Right forelimb (tissue), 1 donor: ENCODE results near the gene UNK.
"Not testable (repeated sequence)": the region's sequence is repeated elsewhere in the genome, so short reads cannot be mapped to it uniquely, and the experiment has no call there.

Experiments used
- DNase-seq: peaks from one replicate; pipeline ENCODE4 v3.0.0-alpha.2; 2018

UNK gene

DNA sequence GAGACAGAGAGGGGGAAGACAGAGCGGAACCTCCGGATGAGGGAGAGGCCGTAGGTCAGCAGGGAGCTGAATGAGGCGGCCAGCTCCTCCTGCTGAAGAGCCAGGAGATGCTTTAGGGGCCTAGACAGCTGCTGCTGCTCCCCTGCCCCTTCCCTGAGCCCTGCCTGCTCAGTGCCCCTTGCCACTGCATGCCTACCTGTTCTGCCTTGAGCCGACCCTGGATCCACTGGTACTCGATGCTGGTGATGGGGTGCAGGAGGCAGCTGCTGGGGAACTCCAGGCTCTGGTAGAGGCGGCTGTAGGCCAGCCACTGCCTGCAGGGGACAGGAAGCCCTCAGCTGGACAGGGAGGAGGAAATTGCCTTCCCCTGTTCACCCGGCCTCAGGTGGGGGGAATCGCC is 52.0 kb downstream of the UNK start:
- no peak for DNase-seq

DNA sequence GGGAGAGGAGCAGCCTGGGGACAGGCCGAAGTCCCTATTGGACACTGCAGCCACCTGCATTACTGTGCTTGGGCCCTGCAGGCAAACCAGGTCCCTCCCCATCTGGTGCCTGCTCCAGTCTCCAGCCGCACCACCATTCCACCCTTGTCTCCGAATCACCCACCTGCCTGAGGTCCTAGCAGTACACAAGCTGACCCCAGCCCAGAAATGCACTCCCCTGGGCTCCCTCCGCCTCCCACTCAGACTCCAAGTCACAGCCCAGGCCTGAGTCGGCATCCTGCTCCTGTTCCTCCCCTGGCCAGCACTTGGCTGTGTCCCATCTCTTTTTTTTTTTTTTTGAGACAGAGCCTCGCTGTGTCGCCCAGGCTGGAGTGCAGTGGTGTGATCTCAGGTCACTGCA is 53.3 kb downstream of the UNK start:
- no peak for DNase-seq

GRCh38 chr17:75838410-75838809 is 53.8 kb downstream of the UNK start:
- no peak for DNase-seq

- no peak for DNase-seq
Observed at GRCh38 chr17:75839942-75840798, 55.6 kb downstream of the UNK start.

- no peak for DNase-seq
Observed at GRCh38 chr17:75840799-75841164, 56.2 kb downstream of the UNK start.

- DNase-seq: no peak
Observed at GRCh38 chr17:75842411-75842810, 57.8 kb downstream of the UNK start.

GRCh38 chr17:75842963-75843576 is 58.5 kb downstream of the UNK start:
- DNase-seq: no peak

DNA sequence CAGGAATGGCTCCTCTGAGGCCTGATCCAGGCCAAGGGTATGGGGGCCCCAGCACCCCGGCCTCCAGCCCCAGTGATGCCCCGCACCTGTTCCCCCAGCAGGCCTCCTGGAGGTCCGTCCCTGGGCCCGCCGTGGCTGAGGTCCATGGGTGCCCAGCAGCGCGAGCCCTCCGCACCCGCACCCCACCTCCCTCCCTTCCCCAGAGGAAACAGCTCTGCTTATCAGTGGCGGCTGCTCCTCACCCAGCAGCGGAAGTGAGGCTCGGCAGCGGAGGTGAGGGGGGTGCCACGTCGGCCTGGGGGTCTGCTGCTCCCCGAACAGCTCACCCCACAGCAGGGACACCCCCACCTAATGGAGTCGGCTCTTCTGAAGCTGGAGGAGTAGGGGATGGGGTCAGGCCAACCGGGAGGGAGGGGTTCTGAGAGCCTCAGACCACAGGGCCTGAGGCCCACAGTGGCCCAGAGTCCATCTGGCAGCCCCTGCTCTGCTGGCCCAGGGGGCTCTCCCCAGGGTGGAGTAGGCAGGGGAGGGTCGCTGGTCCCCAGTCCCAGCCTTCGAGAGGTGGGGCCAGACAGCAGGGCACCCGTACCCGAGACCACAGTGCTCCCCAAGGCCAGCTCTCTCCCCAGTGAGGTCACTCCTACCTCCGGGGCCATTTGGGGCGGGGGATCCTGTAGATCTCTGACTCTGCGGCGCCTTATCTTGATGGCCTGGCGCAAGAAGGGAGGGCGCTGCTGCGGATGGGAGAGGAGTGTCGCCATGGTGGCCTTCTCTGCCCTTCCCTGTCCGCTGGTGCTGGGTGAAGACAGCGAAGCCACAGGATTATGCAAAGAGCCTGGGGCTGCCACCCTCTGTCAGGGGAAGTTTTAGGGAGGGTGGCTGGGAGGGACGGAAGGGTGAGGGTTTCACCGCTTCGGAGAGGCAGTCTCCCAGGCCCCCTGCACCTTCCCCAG is 59.2 kb downstream of the UNK start, which contains the start of gene UNC13D:
Gene UNC13D (minus strand): TSS at position 828 of the 953 bp plus-strand sequence. CDS start 67 bp downstream, at position 761.
- no peak for DNase-seq

DNA sequence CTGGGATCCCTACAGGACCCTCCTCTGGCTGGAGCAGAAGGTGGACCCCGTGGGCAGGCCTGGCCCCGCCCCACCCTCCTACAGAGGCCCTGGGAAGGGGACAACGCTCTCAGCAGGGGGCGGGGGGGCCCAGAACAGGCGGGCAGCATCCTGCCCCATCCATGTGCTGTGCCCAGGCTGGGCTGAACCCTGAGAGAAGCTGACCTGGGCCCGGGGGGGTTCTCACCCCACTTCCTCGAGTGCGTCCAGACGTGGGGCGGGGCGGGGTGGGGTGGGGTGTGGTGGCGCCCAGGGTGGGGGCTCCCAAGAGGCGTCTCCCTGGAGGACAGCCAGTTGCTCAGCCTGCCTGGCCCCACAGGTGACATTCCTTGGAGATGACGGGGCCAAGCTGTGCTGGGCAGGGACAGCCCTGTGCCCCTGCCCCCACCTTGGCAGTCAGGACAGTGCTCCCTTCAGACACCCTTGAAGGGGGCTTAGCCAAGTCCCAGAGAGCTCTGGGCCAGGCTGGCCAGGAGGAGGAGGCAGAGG is 60.0 kb downstream of the UNK start:
- no peak for DNase-seq

DNA sequence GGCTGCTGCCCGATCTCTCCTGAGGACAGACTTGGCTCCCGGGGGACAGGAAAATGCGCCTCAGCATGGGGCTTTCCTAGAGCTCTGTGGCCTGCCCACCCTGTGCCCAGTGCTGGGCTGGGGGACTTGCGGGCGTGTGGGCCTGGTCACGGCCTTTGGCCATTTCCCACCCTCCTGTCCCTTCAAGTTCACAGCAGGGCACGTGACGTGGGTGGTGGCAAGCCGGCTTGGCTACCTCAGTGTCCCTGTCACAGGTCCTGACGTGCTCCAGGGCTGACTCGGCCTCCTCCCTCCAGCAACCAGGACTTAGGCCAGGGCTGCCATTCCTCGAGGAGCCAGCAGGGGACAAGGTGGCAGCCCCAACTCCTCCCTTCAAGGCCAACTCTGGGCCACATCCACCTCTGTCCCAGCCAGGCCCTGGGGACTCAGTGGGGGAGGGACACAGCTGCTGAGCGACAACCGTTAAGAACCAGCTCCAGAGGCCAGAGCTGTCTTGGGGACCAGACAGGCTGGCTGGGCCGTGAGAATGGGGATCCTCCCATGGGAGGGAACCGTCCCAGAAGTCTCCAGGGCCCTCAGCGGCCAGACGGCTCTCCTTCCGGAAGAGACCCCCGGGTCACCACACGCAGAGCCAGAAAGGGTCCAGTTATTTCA is 60.6 kb downstream of the UNK start:
- DNase-seq: no peak

GRCh38 chr17:75845933-75846691 is 61.5 kb downstream of the UNK start:
- DNase-seq: no peak

DNA sequence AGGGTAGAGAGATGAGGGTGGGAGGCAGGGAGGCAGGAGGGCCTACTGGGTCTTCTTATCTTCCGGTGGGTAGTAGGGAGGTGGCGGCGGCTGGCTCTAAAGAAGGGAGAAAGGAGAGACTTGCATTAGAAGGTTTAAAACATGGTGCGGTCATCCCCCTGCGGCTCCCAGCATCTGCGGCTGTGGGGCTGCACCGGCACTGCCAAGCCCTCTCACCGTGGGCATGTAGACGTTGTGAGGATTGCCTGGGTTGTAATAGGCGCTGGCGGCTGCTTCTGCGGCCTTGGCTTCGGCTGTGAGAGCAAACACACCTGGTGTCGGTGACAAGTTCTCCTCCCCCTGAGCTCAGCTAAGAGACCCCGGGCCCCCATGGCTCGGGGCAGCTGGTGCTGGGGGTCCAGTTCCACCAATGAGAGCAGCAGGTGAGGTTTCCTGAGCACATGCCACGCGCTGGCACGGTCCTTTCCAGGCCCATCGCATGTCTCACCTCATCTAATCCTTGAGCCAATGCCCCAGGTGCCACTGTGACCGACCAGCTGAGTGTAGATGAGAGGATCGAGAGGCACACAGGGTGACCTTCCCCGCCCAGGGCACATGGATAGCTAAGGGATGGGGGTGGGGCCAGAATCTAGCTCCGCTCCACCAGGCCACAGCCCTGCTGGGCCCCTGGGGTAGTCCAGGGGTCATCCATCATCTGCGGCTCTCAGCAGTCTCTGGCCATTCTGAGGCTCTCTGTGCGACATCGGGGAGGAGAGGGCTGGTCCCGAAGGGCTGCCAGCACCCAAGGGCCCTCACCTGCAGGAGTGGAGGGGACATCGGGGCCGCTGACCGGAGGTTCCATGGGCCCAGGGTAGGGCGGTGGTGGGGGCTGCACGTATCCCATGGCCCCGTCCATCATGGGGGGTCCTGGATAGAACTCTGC is 62.3 kb downstream of the UNK start:
- DNase-seq: no peak

- DNase-seq: no peak
Observed at GRCh38 chr17:75847614-75848522, 63.3 kb downstream of the UNK start.

DNA sequence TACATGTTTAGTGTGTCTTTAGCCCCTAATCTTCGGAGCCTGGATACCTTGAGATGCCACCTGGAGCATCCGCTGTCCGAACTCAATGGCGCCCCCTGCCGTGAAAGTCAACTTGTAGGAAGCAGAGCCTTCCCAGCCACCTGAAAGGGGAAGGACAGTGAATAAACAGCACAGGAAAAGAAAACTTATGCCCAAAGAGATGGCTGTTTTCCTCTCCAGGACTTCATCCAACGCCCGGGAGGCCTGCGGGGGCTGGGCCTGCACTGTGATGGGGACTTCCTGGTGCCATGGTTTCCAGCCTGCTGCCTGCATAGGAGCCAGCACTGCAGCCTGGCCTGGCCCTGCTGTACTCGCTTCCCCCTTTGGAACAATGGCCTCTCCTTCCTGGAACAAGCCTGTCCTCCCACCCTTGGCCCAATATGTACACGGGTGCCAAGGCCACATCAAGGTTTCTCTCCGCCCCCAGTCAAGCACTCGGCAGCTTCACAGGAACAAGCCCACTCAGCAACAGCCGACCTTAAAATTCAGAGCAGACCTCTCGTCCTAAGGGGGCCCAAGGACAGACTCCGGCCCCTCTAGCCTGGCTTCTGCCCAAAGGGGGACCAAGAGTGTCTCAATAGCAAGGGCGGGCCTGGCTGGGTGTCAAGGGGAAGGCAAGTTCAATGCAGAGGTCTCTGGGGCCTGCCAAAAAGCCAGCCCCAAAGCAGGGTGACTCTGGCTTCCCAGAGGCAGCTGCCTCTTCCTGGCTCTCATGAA is 64.1 kb downstream of the UNK start:
- DNase-seq: no peak

- no peak for DNase-seq
Observed at GRCh38 chr17:75849279-75849646, 64.7 kb downstream of the UNK start.

GRCh38 chr17:75849724-75850123 is 65.1 kb downstream of the UNK start:
- DNase-seq: no peak

DNA sequence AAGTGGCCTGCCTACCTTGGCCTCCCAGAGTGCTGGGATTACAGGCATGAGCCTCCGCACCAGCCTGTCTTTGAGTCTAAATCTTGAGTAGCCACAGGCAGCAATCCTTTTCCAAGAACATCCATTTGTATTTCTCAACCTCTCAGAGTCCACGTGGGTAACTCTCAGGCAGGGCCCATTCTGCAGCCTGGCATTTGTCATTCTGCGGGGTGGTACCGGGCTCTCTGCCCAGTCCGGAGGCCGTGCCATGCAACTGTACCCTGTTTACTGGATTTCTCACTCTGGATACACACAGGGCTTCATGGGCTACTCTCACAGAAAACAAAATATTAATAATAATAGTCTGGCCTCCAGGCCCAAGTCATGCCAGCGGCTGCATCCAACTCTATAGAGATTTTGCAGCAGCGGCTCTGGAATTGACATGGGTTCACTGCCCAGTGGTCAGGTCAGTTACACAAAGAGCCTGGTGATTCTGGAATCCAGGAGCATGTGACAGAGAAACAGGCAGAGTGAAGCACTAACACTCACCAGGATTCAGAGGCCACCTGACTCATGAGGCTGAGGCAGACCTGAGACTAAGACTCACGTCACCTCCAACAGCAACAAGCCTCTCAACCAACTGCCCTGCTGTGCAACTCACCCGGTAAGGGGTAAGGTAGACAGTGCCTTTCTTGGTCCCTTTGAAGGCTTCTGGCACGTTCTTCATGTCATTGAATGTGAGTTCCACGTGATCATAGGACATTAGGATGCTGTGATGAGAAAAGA is 66.5 kb downstream of the UNK start:
- no peak for DNase-seq

DNA sequence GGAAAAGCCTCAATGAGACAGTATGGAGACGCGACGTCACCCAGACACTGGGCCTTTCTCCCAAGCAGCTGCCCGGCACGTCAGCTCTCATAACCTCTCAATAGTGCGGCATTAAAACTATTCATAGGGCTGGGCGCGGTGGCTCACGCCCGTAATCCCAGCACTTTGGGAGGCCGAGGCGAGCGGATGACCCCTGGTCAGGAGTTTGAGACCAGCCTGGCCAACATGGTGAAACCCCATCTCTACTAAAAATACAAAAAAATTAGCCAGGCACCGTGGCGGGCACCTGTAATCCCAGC is 67.0 kb downstream of the UNK start:
- DNase-seq: not testable (repeated sequence)
